ENCODE measurements around the gene PICK1. TPM values are rescaled to one million over a fixed set of nuclear protein-coding genes. Genes with fewer than 3 reads are reported as not detected.
"Not testable (repeated sequence)": the region's sequence is repeated elsewhere in the genome, so short reads cannot be mapped to it uniquely, and the experiment has no call there.

The PICK1 gene
- total RNA-seq, 2 experiments from 2014 or later, result 21.2 to 25.6 TPM

- Histone ChIP-seq H3K9me3 (ENCODE audit: control insufficient read depth in 1 of 2, insufficient read depth in 1 of 2, low read length in 2 of 2) (no peaks in the 10 kb centered on the region), H3K4me3 (ENCODE audit: low read length) (no peak overlapping the region), H3K4me1 (ENCODE audit: insufficient read depth, low read length) (no peaks in the 10 kb centered on the region), H3K27ac (ENCODE audit: low read depth in 1 of 2, low read length in 2 of 2) (no peak overlapping the region), H3K27me3 (ENCODE audit: control insufficient read depth in 1 of 2, insufficient read depth in 2 of 2, low read length in 2 of 2) (no peaks in the 10 kb centered on the region), H3K36me3 (ENCODE audit: insufficient read depth, low read length) (no peaks in the 10 kb centered on the region)
- Mint-ChIP-seq H3K4me1 (ENCODE audit: low read depth) (no peaks in the 10 kb centered on the region), H3K9me3 (no peaks in the 10 kb centered on the region), H3K27me3 (no peaks in the 10 kb centered on the region), H3K27ac (no peak overlapping the region), H3K4me3 (no peak overlapping the region), H3K36me3 (ENCODE audit: low read depth) (no peaks in the 10 kb centered on the region)
- POLR2A ChIA-PET, result no interaction called here
- ATAC-seq (ENCODE audit: poor library complexity) (no peak), DNase-seq (no peak)
- no peak for TF ChIP-seq CTCF (IDR thresholded peaks at IDR 0.05)
- CTCF ChIA-PET, result no interaction called here
- intact Hi-C loops (cut with DNase I, micrococcal nuclease), result no loop called here
Observed at GRCh38 chr22:38034884-38035529, 22.2 kb upstream of the PICK1 start.

- H3K36me3 ChIP-seq (ENCODE audit: insufficient read depth, low read length), result no peaks in the 10 kb centered on the region
- H3K27me3 ChIP-seq (ENCODE audit: control insufficient read depth in 1 of 2, insufficient read depth in 2 of 2, low read length in 2 of 2), result no peaks in the 10 kb centered on the region
- POLR2A ChIA-PET, result no interaction called here
- H3K4me1 ChIP-seq (ENCODE audit: insufficient read depth, low read length), result no peaks in the 10 kb centered on the region
- H3K4me3 ChIP-seq (ENCODE audit: low read length), result no peak overlapping the region
- CTCF ChIA-PET, result no interaction called here
- DNase-seq (no peak), ATAC-seq (ENCODE audit: poor library complexity) (no peak)
- Mint-ChIP-seq H3K36me3 (ENCODE audit: low read depth) (no peaks in the 10 kb centered on the region), H3K4me3 (no peak overlapping the region), H3K27me3 (no peaks in the 10 kb centered on the region), H3K27ac (no peak overlapping the region), H3K9me3 (no peaks in the 10 kb centered on the region), H3K4me1 (ENCODE audit: low read depth) (no peaks in the 10 kb centered on the region)
- no peak overlapping the region for H3K27ac ChIP-seq (ENCODE audit: low read depth in 1 of 2, low read length in 2 of 2)
- intact Hi-C loops (cut with DNase I, micrococcal nuclease), result no loop called here
- no peaks in the 10 kb centered on the region for H3K9me3 ChIP-seq (ENCODE audit: control insufficient read depth in 1 of 2, insufficient read depth in 1 of 2, low read length in 2 of 2)
- TF ChIP-seq CTCF (IDR thresholded peaks at IDR 0.05), result no peak
Observed at GRCh38 chr22:38035530-38035885, 21.7 kb upstream of the PICK1 start.

- Mint-ChIP-seq H3K27ac (no peak overlapping the region), H3K27me3 (no peaks in the 10 kb centered on the region), H3K36me3 (ENCODE audit: low read depth) (no peaks in the 10 kb centered on the region), H3K9me3 (no peaks in the 10 kb centered on the region), H3K4me1 (ENCODE audit: low read depth) (no peaks in the 10 kb centered on the region), H3K4me3 (no peak overlapping the region)
- no peaks in the 10 kb centered on the region for H3K9me3 ChIP-seq (ENCODE audit: control insufficient read depth in 1 of 2, insufficient read depth in 1 of 2, low read length in 2 of 2)
- no peak overlapping the region for H3K27ac ChIP-seq (ENCODE audit: low read depth in 1 of 2, low read length in 2 of 2)
- POLR2A ChIA-PET, result interaction anchor here (0.6 kb wide), 1 partner anchor 139 kb away, joined by 3 read pairs; no protein-coding TSS in a partner anchor
- H3K4me3 ChIP-seq (ENCODE audit: low read length), result no peak overlapping the region
- no peaks in the 10 kb centered on the region for H3K36me3 ChIP-seq (ENCODE audit: insufficient read depth, low read length)
- CTCF ChIA-PET, result interaction anchor here (0.6 kb wide), 1 partner anchor 16 kb away, joined by 3 read pairs; no protein-coding TSS in a partner anchor
- DNase-seq (no peak), ATAC-seq (ENCODE audit: poor library complexity) (no peak)
- H3K27me3 ChIP-seq (ENCODE audit: control insufficient read depth in 1 of 2, insufficient read depth in 2 of 2, low read length in 2 of 2), result no peaks in the 10 kb centered on the region
- no peak for TF ChIP-seq CTCF (IDR thresholded peaks at IDR 0.05)
- no peaks in the 10 kb centered on the region for H3K4me1 ChIP-seq (ENCODE audit: insufficient read depth, low read length)
- intact Hi-C loops (cut with DNase I, micrococcal nuclease), result no loop called here
Observed at GRCh38 chr22:38036392-38037062, 20.7 kb upstream of the PICK1 start.

DNA sequence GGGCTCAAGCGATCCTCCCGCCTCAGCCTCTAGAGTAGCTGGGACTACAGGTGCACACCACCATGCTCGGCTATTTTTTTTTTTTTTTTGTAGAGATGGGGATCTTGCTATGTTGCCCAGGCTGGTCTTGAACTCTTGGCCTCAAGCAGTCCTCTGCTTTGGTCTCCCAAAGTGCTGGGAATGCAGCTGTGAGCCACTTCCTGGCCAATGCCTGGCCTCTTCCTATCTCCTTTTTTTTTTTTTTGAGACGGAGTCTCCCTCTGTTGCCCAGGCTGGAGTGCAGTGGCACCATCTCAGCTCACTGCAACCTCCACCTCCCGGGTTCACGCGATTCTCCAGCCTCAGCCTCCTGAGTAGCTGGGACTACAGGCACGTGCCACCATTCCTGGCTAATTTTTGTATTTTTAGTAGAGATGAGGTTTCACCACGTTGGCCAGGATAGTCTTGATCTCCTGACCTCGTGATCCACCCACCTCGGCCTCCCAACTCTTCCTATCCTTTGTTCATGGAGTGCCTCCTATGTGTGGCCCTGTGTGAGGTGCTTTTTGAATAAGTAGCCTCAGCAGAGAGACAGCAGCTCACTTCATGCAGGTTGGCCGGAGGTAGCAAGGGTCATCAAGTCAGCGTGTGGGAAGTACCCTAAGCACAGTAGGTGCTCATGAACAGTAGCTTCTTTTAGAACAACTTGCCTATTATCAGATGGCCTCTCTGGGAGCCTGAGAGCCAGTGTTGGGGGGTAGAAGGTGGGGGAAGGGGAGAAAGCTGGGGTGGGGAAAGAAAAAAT is 19.6 kb upstream of the PICK1 start:
- intact Hi-C loops (cut with DNase I, micrococcal nuclease); H3K27ac ChIP-seq (ENCODE audit: low read depth in 1 of 2, low read length in 2 of 2); H3K4me1 Mint-ChIP-seq (ENCODE audit: low read depth); H3K4me1 ChIP-seq (ENCODE audit: insufficient read depth, low read length); H3K36me3 Mint-ChIP-seq (ENCODE audit: low read depth); H3K9me3 Mint-ChIP-seq; DNase-seq; H3K9me3 ChIP-seq (ENCODE audit: control insufficient read depth in 1 of 2, insufficient read depth in 1 of 2, low read length in 2 of 2); ATAC-seq (ENCODE audit: poor library complexity); H3K27me3 Mint-ChIP-seq; H3K4me3 ChIP-seq (ENCODE audit: low read length); H3K36me3 ChIP-seq (ENCODE audit: insufficient read depth, low read length); H3K27me3 ChIP-seq (ENCODE audit: control insufficient read depth in 1 of 2, insufficient read depth in 2 of 2, low read length in 2 of 2); H3K4me3 Mint-ChIP-seq; H3K27ac Mint-ChIP-seq: not testable (repeated sequence)
- POLR2A ChIA-PET, result interaction anchor here (0.6 kb wide), 1 partner anchor 138 kb away, joined by 3 read pairs; no protein-coding TSS in a partner anchor
- CTCF ChIA-PET, result interaction anchor here (0.6 kb wide), 1 partner anchor 17 kb away, joined by 3 read pairs; no protein-coding TSS in a partner anchor
